H9 (cell line): ENCODE results near the gene PIK3C2A. TPM values are rescaled to one million over a fixed set of nuclear protein-coding genes. Genes with fewer than 3 reads are reported as not detected.

Experiments used
- DNase-seq: peaks from one replicate; pipeline ENCODE4 v3.0.0-alpha.2; 2017
- H2AFZ ChIP-seq: one replicate; pipeline ENCODE4 v1.6.1; 2013; ENCODE audit warnings: mild to moderate bottlenecking, low read length, control low read depth, moderate library complexity
- H2AK5ac ChIP-seq: 2 replicates; pipeline ENCODE4 v1.6.1; 2013; ENCODE audit warnings: low read length, control low read depth, mixed read lengths; ENCODE audit not compliant: insufficient read length
- H2BK120ac ChIP-seq: one replicate; pipeline ENCODE4 v1.6.1; 2013; ENCODE audit warnings: low read depth, mild to moderate bottlenecking, low read length, control low read depth, inconsistent platforms; ENCODE audit not compliant: poor library complexity, severe bottlenecking
- H2BK12ac ChIP-seq: 2 replicates; pipeline ENCODE4 v1.6.1; 2013; ENCODE audit warnings: low read length, control low read depth, mixed read lengths, low read depth; ENCODE audit not compliant: insufficient read length
- H2BK15ac ChIP-seq: 2 replicates; pipeline ENCODE4 v1.6.1; 2013; ENCODE audit warnings: low read depth, low read length, control low read depth
- H2BK20ac ChIP-seq: one replicate; pipeline ENCODE4 v1.6.1; 2013; ENCODE audit warnings: low read depth, mild to moderate bottlenecking, low read length, control low read depth, inconsistent platforms; ENCODE audit not compliant: poor library complexity, severe bottlenecking
- H2BK5ac ChIP-seq: 2 replicates; pipeline ENCODE4 v1.6.1; 2013; ENCODE audit warnings: low read length, control low read depth, mixed read lengths; ENCODE audit not compliant: insufficient read length
- H3K14ac ChIP-seq: 2 replicates; pipeline ENCODE4 v1.6.1; 2013; ENCODE audit warnings: low read length, control low read depth; ENCODE audit not compliant: insufficient read depth
- H3K18ac ChIP-seq: 2 replicates; pipeline ENCODE4 v1.6.1; 2013; ENCODE audit warnings: low read depth, mild to moderate bottlenecking, mixed read lengths, low read length, control low read depth; ENCODE audit not compliant: insufficient read length
- H3K23ac ChIP-seq: 2 replicates; pipeline ENCODE4 v1.6.1; 2013; ENCODE audit warnings: low read length, control low read depth, mixed read lengths, low read depth; ENCODE audit not compliant: insufficient read length
- H3K23me2 ChIP-seq: 2 replicates; pipeline ENCODE4 v1.6.1; 2013; ENCODE audit warnings: low read depth, mild to moderate bottlenecking, mixed read lengths, low read length, control low read depth; ENCODE audit not compliant: insufficient read length, poor library complexity, severe bottlenecking
- H3K27ac ChIP-seq: 2 replicates; pipeline ENCODE4 v1.5.1; 2013; ENCODE audit warnings: low read length, control low read depth, mixed read lengths, low read depth; ENCODE audit not compliant: insufficient read length
- H3K27me3 ChIP-seq: 2 replicates; pipeline ENCODE4 v1.6.1; 2013; ENCODE audit warnings: low read length, control low read depth, inconsistent platforms; ENCODE audit not compliant: insufficient read depth
- H3K4ac ChIP-seq: 2 replicates; pipeline ENCODE4 v1.6.1; 2013; ENCODE audit warnings: low read depth, mild to moderate bottlenecking, control low read depth, inconsistent platforms, low read length, moderate library complexity
- H3K4me1 ChIP-seq: 2 replicates; pipeline ENCODE4 v1.6.1; 2013; ENCODE audit warnings: low read length, control low read depth, inconsistent platforms; ENCODE audit not compliant: insufficient read depth
- H3K4me2 ChIP-seq: 2 replicates; pipeline ENCODE4 v1.6.1; 2013; ENCODE audit warnings: low read length, control low read depth, mixed read lengths; ENCODE audit not compliant: insufficient read length, insufficient read depth
- H3K56ac ChIP-seq: 2 replicates; pipeline ENCODE4 v1.6.1; 2013; ENCODE audit warnings: low read depth, mild to moderate bottlenecking, mixed read lengths, low read length, control low read depth; ENCODE audit not compliant: insufficient read length
- H3K79me1 ChIP-seq: 2 replicates; pipeline ENCODE4 v1.6.1; 2013; ENCODE audit warnings: low read depth, mild to moderate bottlenecking, moderate library complexity, low read length, control low read depth, inconsistent platforms; ENCODE audit not compliant: insufficient read depth, poor library complexity, severe bottlenecking
- H3K79me2 ChIP-seq: 2 replicates; pipeline ENCODE4 v1.6.1; 2013; ENCODE audit warnings: low read length, control low read depth, inconsistent platforms; ENCODE audit not compliant: insufficient read depth
- H3K9ac ChIP-seq: 2 replicates; pipeline ENCODE4 v1.6.1; 2013; ENCODE audit warnings: low read length, control low read depth, mixed read lengths; ENCODE audit not compliant: insufficient read length; ENCODE audit errors: extremely low read depth
- H3K9me3 ChIP-seq: one replicate; pipeline ENCODE4 v1.6.1; 2013; ENCODE audit warnings: low read depth, low read length, inconsistent platforms; ENCODE audit not compliant: control insufficient read depth
- H3T11ph ChIP-seq: one replicate; pipeline ENCODE4 v1.6.1; 2013; ENCODE audit warnings: mild to moderate bottlenecking, low read length, control low read depth, inconsistent platforms
- H4K20me1 ChIP-seq: one replicate; pipeline ENCODE4 v1.6.1; 2013; ENCODE audit not compliant: control insufficient read depth, insufficient read length, insufficient read depth
- H4K5ac ChIP-seq: 2 replicates; pipeline ENCODE4 v1.6.1; 2013; ENCODE audit warnings: low read depth, mild to moderate bottlenecking, mixed read lengths, low read length, control low read depth; ENCODE audit not compliant: insufficient read length
- H4K8ac ChIP-seq: replicated peaks from 2 replicates; pipeline ENCODE4 v1.6.1; 2013; ENCODE audit warnings: low read length, control low read depth, mixed read lengths, low read depth; ENCODE audit not compliant: insufficient read length
- H4K91ac ChIP-seq: 2 replicates; pipeline ENCODE4 v1.6.1; 2013; ENCODE audit warnings: low read depth, mild to moderate bottlenecking, moderate library complexity, mixed read lengths, low read length, control low read depth; ENCODE audit not compliant: insufficient read length
- H3K27ac Mint-ChIP-seq, 3 experiments: 2 replicates in 2 of 3; 3 replicates in 1 of 3; pipeline ENCODE4 v1.8.0; 2020 to 2021; ENCODE audit warnings: mixed read lengths in 3 of 3, mild to moderate bottlenecking in 1 of 3, moderate library complexity in 1 of 3
- H3K27me3 Mint-ChIP-seq: 2 replicates; pipeline ENCODE4 v1.8.0; 2021; ENCODE audit warnings: low read depth, mild to moderate bottlenecking, moderate library complexity, mixed read lengths
- H3K36me3 Mint-ChIP-seq, 3 experiments: 2 replicates in 2 of 3; 3 replicates in 1 of 3; pipeline ENCODE4 v1.8.0; 2020 to 2021; ENCODE audit warnings: low read depth in 3 of 3, mixed read lengths in 3 of 3; ENCODE audit not compliant: insufficient read depth in 1 of 3
- H3K4me1 Mint-ChIP-seq, 2 experiments: 2 replicates each; pipeline ENCODE4 v1.8.0; 2020; ENCODE audit warnings: mixed read lengths in 2 of 2
- H3K4me3 Mint-ChIP-seq, 2 experiments: 2 replicates in 1 of 2; 3 replicates in 1 of 2; pipeline ENCODE4 v1.8.0; 2020 to 2021; ENCODE audit warnings: mild to moderate bottlenecking in 2 of 2, mixed read lengths in 2 of 2, moderate library complexity in 1 of 2
- H3K9me3 Mint-ChIP-seq, 2 experiments: 2 replicates in 1 of 2; 3 replicates in 1 of 2; pipeline ENCODE4 v1.8.0; 2020; ENCODE audit warnings: mild to moderate bottlenecking in 2 of 2, mixed read lengths in 2 of 2, moderate library complexity in 1 of 2
- CTCF ChIP-seq: fragments of 200-600 bp; sonication (generic); conservative IDR thresholded peaks from 3 replicates; pipeline ENCODE4 v1.8.0; 2021; ENCODE audit warnings: antibody characterized with exemption, mild to moderate bottlenecking
- WGBS: extraction: QIAGEN DNeasy Blood & Tissue Kit; methylation state at CpG from one replicate; pipeline ENCODE4 v1.1.7; 2013; ENCODE audit warnings: missing lambda C conversion rate, low lambda C conversion rate, mixed read lengths; ENCODE audit not compliant: insufficient read length; ENCODE audit errors: extremely low coverage; 5-methylcytosine and 5-hydroxymethylcytosine counted together
- total RNA-seq: library from RNA; stranded (reverse); gene quantifications from 2 replicates; pipeline ENCODE4 v1.2.1, GENCODE V29; 2021

Gene PIK3C2A
- total RNA-seq, 1 experiment from 2014 or later = 82.6 TPM

- no peak overlapping the region for H3K4ac ChIP-seq
Observed at GRCh38 chr11:17209939-17210245, 2.1 kb upstream of the PIK3C2A start.

More at GRCh38 chr11:17209939-17210245, 2.1 kb upstream of the PIK3C2A start:
- Histone ChIP-seq H2BK120ac (no peak overlapping the region), H3K4me1 (no peaks in the 10 kb centered on the region), H2BK20ac (no peak overlapping the region), H2BK5ac (no peak overlapping the region), H3K9ac (no peak overlapping the region), H3K18ac (no peak overlapping the region), H3K79me1 (no peaks in the 10 kb centered on the region), H3K79me2 (peaks cover 15% of the 10 kb centered on the region; the same call in 1 of the 2 replicates), H2BK12ac (no peak overlapping the region), H3K23me2 (peaks cover 5% of the 10 kb centered on the region), H2BK15ac (no peak overlapping the region), H4K20me1 (no peaks in the 10 kb centered on the region), H3K9me3 (no peaks in the 10 kb centered on the region), H3K14ac (no peak overlapping the region), H3K4me2 (no peak overlapping the region), H3K56ac (no peak overlapping the region), H2AFZ (no peak overlapping the region), H4K8ac (no peak overlapping the region), H3K27me3 (no peaks in the 10 kb centered on the region), H3K27ac (no peak overlapping the region), H2AK5ac (no peak overlapping the region), H4K5ac (no peak overlapping the region), H4K91ac (no peak overlapping the region), H3K23ac (no peak overlapping the region), H3T11ph (no peak overlapping the region)
- no peaks in the 10 kb centered on the region for H3K27me3 Mint-ChIP-seq
- DNase-seq = no peak
- TF ChIP-seq CTCF = no peak
- H3K9me3 Mint-ChIP-seq = peaks cover 9 to 11% of the 10 kb centered on the region in 2 experiments
- no CpG with 5 or more reads among the region's 1 CpG for WGBS
- H3K27ac Mint-ChIP-seq = no peak overlapping the region
- H3K4me1 Mint-ChIP-seq = peaks cover 19 to 27% of the 10 kb centered on the region in 2 experiments
- peaks cover 12 to 27% (median 18%) of the 10 kb centered on the region in 3 experiments for H3K36me3 Mint-ChIP-seq
- no peak overlapping the region for H3K4me3 Mint-ChIP-seq
